Neuronal stem cell (in vitro differentiated cells): ENCODE measurements around the gene NCAPG. TPM values are rescaled to one million over a fixed set of nuclear protein-coding genes. Genes with fewer than 3 reads are reported as not detected.
A peak's percentile ranks its signal among the peaks of the same experiment; 100 is the strongest.

ENCODE experiments used
- DNase-seq: peaks from one replicate; pipeline ENCODE4 v3.0.0-alpha.2; 2013; ENCODE audit warnings: low spot score
- H2AFZ ChIP-seq: one replicate; pipeline ENCODE4 v1.6.1; 2013; ENCODE audit warnings: mild to moderate bottlenecking, low read length, inconsistent platforms
- H2AK5ac ChIP-seq: 2 replicates; pipeline ENCODE4 v1.6.1; 2013; ENCODE audit warnings: low read depth, mild to moderate bottlenecking, inconsistent platforms, low read length, moderate library complexity, mixed read lengths
- H2BK120ac ChIP-seq: 2 replicates; pipeline ENCODE4 v1.6.1; 2013; ENCODE audit warnings: low read depth, mild to moderate bottlenecking, inconsistent platforms, low read length, moderate library complexity, mixed read lengths
- H2BK12ac ChIP-seq: one replicate; pipeline ENCODE4 v1.6.1; 2013; ENCODE audit warnings: low read length, inconsistent platforms
- H2BK15ac ChIP-seq: 2 replicates; pipeline ENCODE4 v1.6.1; 2013; ENCODE audit warnings: mild to moderate bottlenecking, low read length, inconsistent platforms, mixed read lengths
- H2BK5ac ChIP-seq: one replicate; pipeline ENCODE4 v1.6.1; 2013; ENCODE audit warnings: inconsistent platforms, mild to moderate bottlenecking, low read length, moderate library complexity
- H3K14ac ChIP-seq: one replicate; pipeline ENCODE4 v1.6.1; 2013; ENCODE audit warnings: low read length, inconsistent platforms
- H3K18ac ChIP-seq: 2 replicates; pipeline ENCODE4 v1.6.1; 2013; ENCODE audit warnings: low read length, inconsistent platforms
- H3K23ac ChIP-seq: 2 replicates; pipeline ENCODE4 v1.6.1; 2013; ENCODE audit warnings: low read depth, mild to moderate bottlenecking, mixed read lengths, low read length, inconsistent platforms; ENCODE audit not compliant: poor library complexity
- H3K27ac ChIP-seq: replicated peaks from 3 replicates; pipeline ENCODE4 v1.5.1; 2013; ENCODE audit warnings: low read length, inconsistent platforms
- H3K27me3 ChIP-seq, 3 experiments: 2 replicates each; pipeline ENCODE4 v1.6.1; 2013; ENCODE audit warnings: low read length in 3 of 3, mild to moderate bottlenecking in 2 of 3, inconsistent platforms in 1 of 3, low read depth in 1 of 3, mixed read lengths in 1 of 3, moderate library complexity in 1 of 3; ENCODE audit not compliant: control insufficient read depth in 3 of 3, insufficient read depth in 3 of 3
- H3K36me3 ChIP-seq, 2 donors: replicated peaks in 1 of 2; 2 replicates each; pipeline ENCODE4 v1.6.1; 2013; ENCODE audit warnings: low read length in 2 of 2; ENCODE audit not compliant: control insufficient read depth in 2 of 2, insufficient read depth in 2 of 2
- H3K4ac ChIP-seq: 2 replicates; pipeline ENCODE4 v1.6.1; 2013; ENCODE audit warnings: inconsistent platforms, mild to moderate bottlenecking, low read length, moderate library complexity
- H3K4me1 ChIP-seq, 2 donors: 1 replicate in 1 of 2; 2 replicates in 1 of 2; pipeline ENCODE4 v1.6.1; 2013; ENCODE audit warnings: low read length in 2 of 2, low read depth in 1 of 2; ENCODE audit not compliant: control insufficient read depth in 2 of 2, insufficient read depth in 1 of 2
- H3K4me2 ChIP-seq: one replicate; pipeline ENCODE4 v1.6.1; 2013; ENCODE audit warnings: mild to moderate bottlenecking, low read length, inconsistent platforms; ENCODE audit not compliant: insufficient read depth, poor library complexity, severe bottlenecking
- H3K4me3 ChIP-seq, 2 donors: 2 replicates each; pipeline ENCODE4 v1.5.1; 2013; ENCODE audit warnings: low read length in 2 of 2, mild to moderate bottlenecking in 2 of 2, inconsistent platforms in 1 of 2, moderate library complexity in 1 of 2
- H3K79me1 ChIP-seq: one replicate; pipeline ENCODE4 v1.6.1; 2013; ENCODE audit warnings: low read depth, mild to moderate bottlenecking, inconsistent platforms, low read length, moderate library complexity
- H3K9ac ChIP-seq: one replicate; pipeline ENCODE4 v1.6.1; 2013; ENCODE audit warnings: mild to moderate bottlenecking, low read depth, low read length, inconsistent platforms; ENCODE audit not compliant: poor library complexity
- H3K9me3 ChIP-seq, 2 donors: replicated peaks in 1 of 2; 2 replicates each; pipeline versions ENCODE3 to v1.6.1; 2013; ENCODE audit warnings: low read length in 2 of 2, mild to moderate bottlenecking in 2 of 2, inconsistent platforms in 1 of 2, low read depth in 1 of 2, mixed read lengths in 1 of 2, moderate library complexity in 1 of 2; ENCODE audit not compliant: control insufficient read depth in 2 of 2, insufficient read depth in 1 of 2
- H4K8ac ChIP-seq: one replicate; pipeline ENCODE4 v1.6.1; 2013; ENCODE audit warnings: low read depth, mild to moderate bottlenecking, inconsistent platforms, low read length, moderate library complexity
- H4K91ac ChIP-seq: one replicate; pipeline ENCODE4 v1.6.1; 2013; ENCODE audit warnings: low read length, low read depth, mild to moderate bottlenecking, inconsistent platforms; ENCODE audit not compliant: poor library complexity
- WGBS, 2 donors: extraction: QIAGEN DNeasy Blood & Tissue Kit; methylation state at CpG; one replicate each; pipeline ENCODE4 v1.1.7; 2013; ENCODE audit warnings: missing lambda C conversion rate in 2 of 2, mixed read lengths in 1 of 2; ENCODE audit not compliant: insufficient read length in 2 of 2, insufficient replicate concordance in 1 of 2; ENCODE audit errors: extremely low coverage in 2 of 2; 5-methylcytosine and 5-hydroxymethylcytosine counted together
- polyA plus RNA-seq, 2 experiments: library from polyadenylated mRNA; stranded (reverse); fragments of 200-250 nt; gene quantifications; one replicate each; pipeline ENCODE4 v1.2.3, GENCODE V29; 2013

NCAPG gene, protein sequence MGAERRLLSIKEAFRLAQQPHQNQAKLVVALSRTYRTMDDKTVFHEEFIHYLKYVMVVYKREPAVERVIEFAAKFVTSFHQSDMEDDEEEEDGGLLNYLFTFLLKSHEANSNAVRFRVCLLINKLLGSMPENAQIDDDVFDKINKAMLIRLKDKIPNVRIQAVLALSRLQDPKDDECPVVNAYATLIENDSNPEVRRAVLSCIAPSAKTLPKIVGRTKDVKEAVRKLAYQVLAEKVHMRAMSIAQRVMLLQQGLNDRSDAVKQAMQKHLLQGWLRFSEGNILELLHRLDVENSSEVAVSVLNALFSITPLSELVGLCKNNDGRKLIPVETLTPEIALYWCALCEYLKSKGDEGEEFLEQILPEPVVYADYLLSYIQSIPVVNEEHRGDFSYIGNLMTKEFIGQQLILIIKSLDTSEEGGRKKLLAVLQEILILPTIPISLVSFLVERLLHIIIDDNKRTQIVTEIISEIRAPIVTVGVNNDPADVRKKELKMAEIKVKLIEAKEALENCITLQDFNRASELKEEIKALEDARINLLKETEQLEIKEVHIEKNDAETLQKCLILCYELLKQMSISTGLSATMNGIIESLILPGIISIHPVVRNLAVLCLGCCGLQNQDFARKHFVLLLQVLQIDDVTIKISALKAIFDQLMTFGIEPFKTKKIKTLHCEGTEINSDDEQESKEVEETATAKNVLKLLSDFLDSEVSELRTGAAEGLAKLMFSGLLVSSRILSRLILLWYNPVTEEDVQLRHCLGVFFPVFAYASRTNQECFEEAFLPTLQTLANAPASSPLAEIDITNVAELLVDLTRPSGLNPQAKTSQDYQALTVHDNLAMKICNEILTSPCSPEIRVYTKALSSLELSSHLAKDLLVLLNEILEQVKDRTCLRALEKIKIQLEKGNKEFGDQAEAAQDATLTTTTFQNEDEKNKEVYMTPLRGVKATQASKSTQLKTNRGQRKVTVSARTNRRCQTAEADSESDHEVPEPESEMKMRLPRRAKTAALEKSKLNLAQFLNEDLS
- 46.3 TPM for polyA plus RNA-seq (2013, experiment 1 of 2)
- polyA plus RNA-seq (2013, experiment 2 of 2): 46.6 TPM

DNA sequence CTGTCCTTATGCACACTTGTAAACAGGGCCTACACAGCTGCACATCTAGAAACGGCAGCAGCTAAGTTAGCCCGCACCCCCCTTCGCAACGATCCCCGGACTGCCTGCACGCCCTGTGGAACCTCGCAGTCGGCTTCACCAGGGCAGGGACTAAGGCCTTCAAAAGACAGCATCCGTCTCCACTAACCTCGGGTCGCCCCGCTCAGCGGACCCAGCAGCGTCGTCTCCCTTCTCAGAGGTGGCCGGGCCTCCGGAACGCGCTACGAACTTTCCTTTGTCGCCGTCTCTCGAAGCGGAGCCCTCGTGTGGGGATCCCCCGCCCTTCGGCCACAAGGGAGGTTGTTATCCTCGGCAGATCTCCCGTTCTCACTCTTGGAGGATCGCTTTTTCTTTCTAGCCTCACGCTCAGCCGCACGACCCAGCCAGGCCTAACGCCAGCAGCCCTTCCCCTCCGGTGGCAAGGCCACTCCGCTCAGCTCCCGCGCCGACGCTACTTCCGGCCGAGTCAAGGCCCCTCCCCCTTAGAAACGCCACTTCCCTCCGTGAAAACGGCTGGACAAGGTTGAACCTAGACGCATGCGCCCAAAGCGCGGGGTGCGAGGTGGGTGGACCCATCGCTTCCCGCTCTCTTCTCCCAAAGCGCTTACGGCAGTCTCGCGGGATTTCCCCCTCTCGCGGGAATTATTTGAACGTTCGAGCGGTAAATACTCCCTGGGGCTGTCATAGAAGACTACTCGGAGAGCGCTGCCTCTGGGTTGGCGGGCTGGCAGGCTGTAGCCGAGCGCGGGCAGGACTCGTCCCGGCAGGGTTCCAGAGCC, at the start of gene NCAPG, which contains the start of gene DCAF16:
NCAPG (plus strand) TSS at position 720 of the 818 bp plus-strand sequence. CDS start 99 bp downstream, outside the sequence.
DCAF16 (minus strand) TSS at position 498 of the 818 bp plus-strand sequence. CDS start 6,616 bp downstream, outside the sequence.
- H3K27ac ChIP-seq: peak within 1 kb of the TSS; percentile 84
- no peak within 1 kb of the TSS for H2BK12ac ChIP-seq
- H2AK5ac ChIP-seq: peak within 1 kb of the TSS; percentile 74
- no peak within 1 kb of the TSS for H2BK120ac ChIP-seq
- H3K9ac ChIP-seq: peak within 1 kb of the TSS; percentile 93
- no CpG with 5 or more reads among the region's 69 CpGs for WGBS, 2 donors
- no peak within 1 kb of the TSS for H2BK5ac ChIP-seq
- peaks cover 0 to 16% of the 10 kb centered on the region in 2 donors for H3K4me1 ChIP-seq
- no peak within 1 kb of the TSS for H4K91ac ChIP-seq
- H3K23ac ChIP-seq: peak within 1 kb of the TSS; percentile 81
- H3K4ac ChIP-seq: peak within 1 kb of the TSS; percentile 61
- peaks cover 0 to 73% of the 10 kb centered on the region in 2 donors for H3K36me3 ChIP-seq
- DNase-seq: peak; percentile 100
- H3K27me3 ChIP-seq: no peaks in the 10 kb centered on the region
- peak within 1 kb of the TSS; percentile 94 for H3K18ac ChIP-seq
- H3K14ac ChIP-seq: peak within 1 kb of the TSS; percentile 17
- no peaks in the 10 kb centered on the region for H3K9me3 ChIP-seq
- H4K8ac ChIP-seq: no peak within 1 kb of the TSS
- peak within 1 kb of the TSS; percentile 88 for H2AFZ ChIP-seq
- H3K79me1 ChIP-seq: no peaks in the 10 kb centered on the region
- peak within 1 kb of the TSS; percentile 91 to 99 for H3K4me3 ChIP-seq
- H2BK15ac ChIP-seq: no peak within 1 kb of the TSS
- H3K4me2 ChIP-seq: peak within 1 kb of the TSS; percentile 89

- Histone ChIP-seq H2BK120ac (no peak overlapping the region), H3K27me3 (no peaks in the 10 kb centered on the region), H2AK5ac (no peak overlapping the region), H3K36me3 (no peaks in the 10 kb centered on the region), H3K9ac (no peak overlapping the region), H3K4me2 (no peak overlapping the region), H2BK5ac (no peak overlapping the region), H3K14ac (no peak overlapping the region), H2BK15ac (no peak overlapping the region), H3K79me1 (no peaks in the 10 kb centered on the region), H4K8ac (no peak overlapping the region), H3K18ac (no peak overlapping the region), H3K9me3 (no peaks in the 10 kb centered on the region), H2BK12ac (no peak overlapping the region), H4K91ac (no peak overlapping the region), H3K4me1 (no peaks in the 10 kb centered on the region), H3K4ac (no peak overlapping the region), H3K27ac (no peak overlapping the region), H3K4me3 (no peak overlapping the region), H2AFZ (no peak overlapping the region), H3K23ac (no peak overlapping the region)
- DNase-seq: no peak
- no CpG with 5 or more reads among the region's 1 CpG for whole genome bisulfite sequencing, 2 donors
Measured at GRCh38 chr4:17761062-17761461, 49.7 kb upstream of the NCAPG start.

- Histone ChIP-seq H3K4ac (no peak overlapping the region), H3K9ac (no peak overlapping the region), H2BK5ac (no peak overlapping the region), H4K8ac (no peak overlapping the region), H3K79me1 (no peaks in the 10 kb centered on the region), H3K27me3 (no peaks in the 10 kb centered on the region), H2AK5ac (no peak overlapping the region), H2BK120ac (no peak overlapping the region), H3K14ac (no peak overlapping the region), H3K27ac (no peak overlapping the region), H2AFZ (no peak overlapping the region), H3K23ac (no peak overlapping the region), H3K9me3 (no peaks in the 10 kb centered on the region), H3K4me2 (no peak overlapping the region), H2BK12ac (no peak overlapping the region), H3K4me3 (no peak overlapping the region), H3K4me1 (no peaks in the 10 kb centered on the region), H2BK15ac (no peak overlapping the region), H3K18ac (no peak overlapping the region), H4K91ac (no peak overlapping the region), H3K36me3 (no peaks in the 10 kb centered on the region)
- no peak for DNase-seq
- WGBS, 2 donors: no CpG with 5 or more reads among the region's 1 CpG
Measured at GRCh38 chr4:17762726-17763125, 48.1 kb upstream of the NCAPG start.
